ENCODE measurements around the gene PIH1D1.

GRCh38 chr19:49498475-49498874 lies 46.9 kb upstream of the PIH1D1 start:
- TF ChIP-seq POLR2A (IDR thresholded peaks at IDR 0.05), result no peak
- no peak for TF ChIP-seq CTCF (IDR thresholded peaks at IDR 0.05)
